ENCODE results near the gene B3GALT6.

DNA sequence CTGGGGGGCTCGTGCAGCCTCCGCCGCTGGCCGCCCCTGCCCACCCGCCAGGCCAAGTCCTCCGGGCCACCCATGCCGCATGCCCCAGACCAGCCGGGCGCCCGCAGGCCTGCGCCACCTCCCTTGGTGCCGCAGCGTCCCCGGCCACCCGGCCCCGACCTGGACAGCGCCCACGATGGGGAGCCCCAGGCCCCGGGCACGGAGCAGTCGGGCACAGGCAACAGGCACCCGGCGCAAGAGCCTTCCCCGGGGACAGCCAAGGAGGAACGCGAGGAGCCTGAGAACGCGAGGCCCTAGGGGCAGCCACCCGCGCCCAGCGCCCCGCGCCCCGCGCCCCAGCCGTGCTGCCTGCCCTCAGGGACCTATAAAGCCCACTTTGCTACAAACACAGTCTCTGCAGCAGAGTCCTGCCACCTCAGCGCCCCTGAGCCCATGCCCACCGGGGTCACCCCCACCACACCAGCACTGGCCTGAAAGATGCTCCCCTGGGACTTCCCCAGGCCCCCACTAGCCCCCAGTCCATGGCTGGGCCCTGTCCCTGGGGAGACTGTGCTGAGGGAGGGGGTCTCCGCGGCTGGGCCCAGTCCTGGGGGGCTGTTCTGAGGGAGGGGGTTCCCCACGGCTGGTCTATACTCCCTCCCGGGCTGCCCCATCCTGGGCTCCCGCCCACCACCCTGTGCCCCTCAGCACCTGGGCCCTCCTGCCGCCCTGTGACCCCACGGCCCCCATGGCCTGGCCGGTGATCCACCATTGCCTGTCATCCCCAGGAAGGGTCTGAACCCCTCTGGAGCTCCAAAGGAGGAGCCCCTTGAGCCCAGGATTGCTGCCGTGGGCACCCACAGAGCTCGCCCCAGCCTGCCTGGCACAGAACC is 34.2 kb upstream of the B3GALT6 start:
- TF ChIP-seq, protein P1, sequence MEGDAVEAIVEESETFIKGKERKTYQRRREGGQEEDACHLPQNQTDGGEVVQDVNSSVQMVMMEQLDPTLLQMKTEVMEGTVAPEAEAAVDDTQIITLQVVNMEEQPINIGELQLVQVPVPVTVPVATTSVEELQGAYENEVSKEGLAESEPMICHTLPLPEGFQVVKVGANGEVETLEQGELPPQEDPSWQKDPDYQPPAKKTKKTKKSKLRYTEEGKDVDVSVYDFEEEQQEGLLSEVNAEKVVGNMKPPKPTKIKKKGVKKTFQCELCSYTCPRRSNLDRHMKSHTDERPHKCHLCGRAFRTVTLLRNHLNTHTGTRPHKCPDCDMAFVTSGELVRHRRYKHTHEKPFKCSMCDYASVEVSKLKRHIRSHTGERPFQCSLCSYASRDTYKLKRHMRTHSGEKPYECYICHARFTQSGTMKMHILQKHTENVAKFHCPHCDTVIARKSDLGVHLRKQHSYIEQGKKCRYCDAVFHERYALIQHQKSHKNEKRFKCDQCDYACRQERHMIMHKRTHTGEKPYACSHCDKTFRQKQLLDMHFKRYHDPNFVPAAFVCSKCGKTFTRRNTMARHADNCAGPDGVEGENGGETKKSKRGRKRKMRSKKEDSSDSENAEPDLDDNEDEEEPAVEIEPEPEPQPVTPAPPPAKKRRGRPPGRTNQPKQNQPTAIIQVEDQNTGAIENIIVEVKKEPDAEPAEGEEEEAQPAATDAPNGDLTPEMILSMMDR (IDR thresholded peaks at IDR 0.05): no peak
- no peak for TF ChIP-seq POLR2A (IDR thresholded peaks at IDR 0.05)
